ENCODE measurements around the gene XAGE1B.
"Not testable (repeated sequence)": the region's sequence is repeated elsewhere in the genome, so short reads cannot be mapped to it uniquely, and the experiment has no call there.

The XAGE1B gene, protein sequence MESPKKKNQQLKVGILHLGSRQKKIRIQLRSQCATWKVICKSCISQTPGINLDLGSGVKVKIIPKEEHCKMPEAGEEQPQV

DNA sequence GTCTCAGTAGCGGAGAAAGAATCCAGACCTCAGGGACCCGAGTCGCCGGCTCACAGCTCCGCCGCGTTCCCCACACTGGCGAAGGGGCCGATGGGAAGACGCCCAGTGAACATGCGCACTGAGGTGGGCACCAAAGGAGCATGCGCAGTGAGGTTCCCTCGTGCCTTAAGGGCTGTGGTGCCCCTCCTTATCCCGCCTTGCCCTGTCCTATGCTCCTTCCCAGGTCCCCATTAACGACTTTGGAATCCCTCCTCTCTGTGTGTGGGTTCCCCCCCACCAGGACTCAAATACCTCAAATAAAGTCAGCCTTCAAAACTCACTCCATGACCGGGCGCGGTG is at the start of gene XAGE1B:
Gene XAGE1B (minus strand): TSS at position 77 of the 339 bp plus-strand sequence. CDS start 1,536 bp downstream, outside the sequence.
- not testable (repeated sequence) for H3K4me1 ChIP-seq (ENCODE audit: control insufficient read depth in 1 of 2, insufficient read depth in 2 of 2, low read length in 2 of 2); H3K4me3 ChIP-seq (ENCODE audit: low read depth in 1 of 2, low read length in 2 of 2); H3K27ac ChIP-seq (ENCODE audit: low read length); H3K9me3 ChIP-seq (ENCODE audit: control insufficient read depth in 1 of 2, low read length in 2 of 2); H3K36me3 ChIP-seq (ENCODE audit: control insufficient read depth in 1 of 2, insufficient read depth in 2 of 2, low read length in 2 of 2); H3K27me3 ChIP-seq (ENCODE audit: low read depth, low read length)

DNA sequence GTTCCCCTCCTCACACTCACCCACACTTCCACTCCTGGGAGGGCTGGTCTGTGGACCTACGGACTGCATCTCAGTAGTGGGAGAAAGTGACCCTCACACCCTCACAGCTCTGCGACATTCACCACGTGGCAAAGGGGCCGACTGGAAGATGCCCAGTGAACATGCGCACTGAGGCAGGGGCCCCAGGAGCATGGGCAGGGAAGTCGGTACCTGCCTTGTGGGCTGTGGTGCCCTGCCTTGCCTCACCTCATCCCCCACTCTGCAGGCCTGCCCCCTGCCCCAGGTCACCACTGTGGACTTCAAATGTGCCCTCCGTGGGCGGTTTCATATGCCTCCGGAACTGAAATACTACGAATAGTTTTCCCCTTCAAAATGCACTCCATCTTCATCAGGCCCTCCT is 46.2 kb upstream of the XAGE1B start:
- Histone ChIP-seq H3K4me1 (ENCODE audit: control insufficient read depth in 1 of 2, insufficient read depth in 2 of 2, low read length in 2 of 2) (no peaks in the 10 kb centered on the region), H3K27ac (ENCODE audit: low read length) (no peak overlapping the region), H3K36me3 (ENCODE audit: control insufficient read depth in 1 of 2, insufficient read depth in 2 of 2, low read length in 2 of 2) (no peaks in the 10 kb centered on the region), H3K9me3 (ENCODE audit: control insufficient read depth in 1 of 2, low read length in 2 of 2) (no peaks in the 10 kb centered on the region), H3K27me3 (ENCODE audit: low read depth, low read length) (no peaks in the 10 kb centered on the region), H3K4me3 (ENCODE audit: low read depth in 1 of 2, low read length in 2 of 2) (no peak overlapping the region)

DNA sequence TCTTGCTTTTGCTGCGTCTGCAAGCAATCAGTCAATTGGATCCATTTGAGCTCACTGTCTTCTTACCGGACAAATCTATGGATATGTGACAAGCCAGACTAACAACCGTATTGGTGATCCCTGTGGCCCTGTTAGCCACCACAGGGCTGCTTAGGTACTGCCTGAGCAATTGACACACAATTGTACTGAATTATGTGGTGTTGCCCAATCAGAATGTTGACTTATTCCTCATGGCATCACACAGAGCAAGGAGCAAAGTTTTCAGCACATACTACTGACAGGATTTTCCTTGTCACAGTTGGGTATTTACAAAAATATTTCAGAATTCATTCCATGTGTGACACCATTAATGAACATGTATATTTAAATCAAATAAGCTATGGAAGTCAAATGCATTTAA is 41.3 kb upstream of the XAGE1B start:
- no peak overlapping the region for H3K27ac ChIP-seq (ENCODE audit: low read length)
- H3K36me3 ChIP-seq (ENCODE audit: control insufficient read depth in 1 of 2, insufficient read depth in 2 of 2, low read length in 2 of 2) = no peaks in the 10 kb centered on the region
- H3K4me1 ChIP-seq (ENCODE audit: control insufficient read depth in 1 of 2, insufficient read depth in 2 of 2, low read length in 2 of 2) = no peaks in the 10 kb centered on the region
- no peak overlapping the region for H3K4me3 ChIP-seq (ENCODE audit: low read depth in 1 of 2, low read length in 2 of 2)
- no peaks in the 10 kb centered on the region for H3K27me3 ChIP-seq (ENCODE audit: low read depth, low read length)
- no peaks in the 10 kb centered on the region for H3K9me3 ChIP-seq (ENCODE audit: control insufficient read depth in 1 of 2, low read length in 2 of 2)

DNA sequence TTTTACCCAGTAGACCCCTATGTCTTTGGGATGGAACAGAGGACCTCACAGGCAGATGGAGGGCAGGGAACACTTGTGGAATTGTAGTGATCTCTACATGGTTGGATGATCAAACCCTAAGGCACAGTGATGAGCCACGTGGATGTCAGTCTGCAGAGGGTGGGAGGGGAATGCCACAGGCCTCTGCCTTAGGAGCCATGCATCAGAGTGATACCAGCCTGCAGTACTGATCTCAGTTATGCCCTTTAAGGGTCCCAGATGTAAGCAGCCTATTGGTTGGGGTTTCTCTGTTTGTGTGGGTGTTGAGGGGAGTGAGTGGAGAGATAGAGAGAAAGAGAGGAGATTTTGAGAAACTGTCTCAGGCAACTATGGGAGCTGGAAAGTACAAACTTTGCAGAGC is 39.9 kb upstream of the XAGE1B start:
- Histone ChIP-seq H3K27ac (ENCODE audit: low read length) (no peak overlapping the region), H3K9me3 (ENCODE audit: control insufficient read depth in 1 of 2, low read length in 2 of 2) (no peaks in the 10 kb centered on the region), H3K4me3 (ENCODE audit: low read depth in 1 of 2, low read length in 2 of 2) (no peak overlapping the region), H3K4me1 (ENCODE audit: control insufficient read depth in 1 of 2, insufficient read depth in 2 of 2, low read length in 2 of 2) (no peaks in the 10 kb centered on the region), H3K36me3 (ENCODE audit: control insufficient read depth in 1 of 2, insufficient read depth in 2 of 2, low read length in 2 of 2) (no peaks in the 10 kb centered on the region), H3K27me3 (ENCODE audit: low read depth, low read length) (no peaks in the 10 kb centered on the region)

DNA sequence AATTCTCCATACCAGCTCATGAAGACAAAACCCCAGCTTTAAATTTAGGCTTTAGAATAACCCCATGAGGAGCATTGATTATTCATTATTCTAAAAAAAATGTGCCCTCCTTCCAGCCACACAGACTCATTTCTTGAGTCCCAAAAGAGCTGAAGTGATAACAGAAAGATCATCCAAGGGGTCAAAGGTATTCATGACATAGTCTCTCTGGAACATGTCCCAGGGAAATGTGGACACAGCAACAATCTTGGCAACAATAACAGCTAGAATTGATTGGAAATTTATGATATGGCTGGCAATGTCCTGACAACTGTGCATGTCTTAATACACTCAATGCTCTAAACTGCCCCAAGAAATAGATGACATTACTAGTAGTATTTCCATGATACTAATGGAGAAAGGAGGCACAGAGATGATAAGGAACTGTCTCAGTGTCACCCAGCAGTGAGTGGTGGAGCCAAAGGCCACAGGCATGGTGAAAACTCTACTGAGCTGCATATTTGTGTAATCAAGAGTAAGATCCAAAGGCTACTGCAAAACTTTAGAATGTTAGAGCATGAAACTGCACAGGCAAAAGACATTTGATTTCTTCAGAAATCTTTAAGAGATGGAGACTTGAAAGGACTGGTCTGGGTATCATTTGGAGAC is 37.3 kb upstream of the XAGE1B start:
- Histone ChIP-seq H3K36me3 (ENCODE audit: control insufficient read depth in 1 of 2, insufficient read depth in 2 of 2, low read length in 2 of 2) (no peaks in the 10 kb centered on the region), H3K27me3 (ENCODE audit: low read depth, low read length) (no peaks in the 10 kb centered on the region), H3K4me1 (ENCODE audit: control insufficient read depth in 1 of 2, insufficient read depth in 2 of 2, low read length in 2 of 2) (no peaks in the 10 kb centered on the region), H3K9me3 (ENCODE audit: control insufficient read depth in 1 of 2, low read length in 2 of 2) (no peaks in the 10 kb centered on the region), H3K4me3 (ENCODE audit: low read depth in 1 of 2, low read length in 2 of 2) (no peak overlapping the region), H3K27ac (ENCODE audit: low read length) (no peak overlapping the region)

DNA sequence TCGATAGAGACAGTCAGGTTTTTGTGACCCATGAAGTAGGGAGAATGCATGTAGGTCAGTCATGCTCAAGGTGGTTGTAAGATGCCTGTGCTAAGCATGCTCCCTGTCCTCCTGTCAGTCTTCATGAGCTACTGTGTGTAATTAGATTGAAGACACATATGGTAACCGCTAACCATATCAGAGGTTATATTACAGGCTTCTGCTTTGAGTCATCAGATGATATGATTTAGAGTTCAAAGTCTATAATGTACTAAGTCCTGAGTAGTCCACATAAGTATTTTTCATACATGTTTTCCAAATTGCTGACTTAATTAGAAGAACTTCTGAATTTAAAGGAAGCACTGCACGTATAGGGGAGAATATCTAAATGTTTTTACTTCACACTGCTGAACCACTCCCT is 31.9 kb upstream of the XAGE1B start:
- H3K4me1 ChIP-seq (ENCODE audit: control insufficient read depth in 1 of 2, insufficient read depth in 2 of 2, low read length in 2 of 2); H3K4me3 ChIP-seq (ENCODE audit: low read depth in 1 of 2, low read length in 2 of 2); H3K36me3 ChIP-seq (ENCODE audit: control insufficient read depth in 1 of 2, insufficient read depth in 2 of 2, low read length in 2 of 2); H3K9me3 ChIP-seq (ENCODE audit: control insufficient read depth in 1 of 2, low read length in 2 of 2); H3K27me3 ChIP-seq (ENCODE audit: low read depth, low read length); H3K27ac ChIP-seq (ENCODE audit: low read length): not testable (repeated sequence)

DNA sequence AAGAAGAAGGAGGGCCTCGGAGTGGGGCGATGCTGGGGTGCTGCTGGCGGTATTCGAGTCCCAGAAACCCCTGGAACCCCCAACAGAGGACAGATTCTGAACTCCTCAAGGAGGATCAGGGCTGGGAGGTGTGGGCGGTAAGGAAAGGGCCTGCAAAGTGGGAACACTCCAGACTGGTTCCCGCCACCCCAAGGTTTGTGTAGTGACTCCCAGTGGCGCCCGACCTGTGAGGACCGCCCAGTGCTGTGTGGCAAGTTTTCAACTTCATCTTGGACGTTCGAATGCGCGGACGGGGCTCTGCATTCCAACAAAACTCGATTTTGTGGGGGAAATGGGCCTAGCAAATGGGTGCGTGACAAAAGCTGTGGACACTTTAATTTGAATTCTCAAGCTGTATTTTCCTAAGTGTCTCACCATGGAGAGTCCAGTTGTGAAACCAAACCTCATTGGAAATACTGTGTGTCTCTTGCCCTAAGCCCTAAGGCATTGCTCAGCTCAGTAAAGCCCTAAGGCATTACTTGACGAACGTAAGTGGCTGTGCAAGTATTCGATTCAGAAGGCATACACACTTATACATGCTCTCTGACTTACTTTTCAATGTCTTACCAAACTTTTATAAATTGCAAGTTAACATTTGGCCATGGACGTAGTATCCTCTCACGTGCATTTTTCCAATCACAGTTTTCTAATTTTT is 27.4 kb upstream of the XAGE1B start:
- no peaks in the 10 kb centered on the region for H3K9me3 ChIP-seq (ENCODE audit: control insufficient read depth in 1 of 2, low read length in 2 of 2)
- no peak overlapping the region for H3K27ac ChIP-seq (ENCODE audit: low read length)
- no peaks in the 10 kb centered on the region for H3K27me3 ChIP-seq (ENCODE audit: low read depth, low read length)
- no peaks in the 10 kb centered on the region for H3K4me1 ChIP-seq (ENCODE audit: control insufficient read depth in 1 of 2, insufficient read depth in 2 of 2, low read length in 2 of 2)
- no peaks in the 10 kb centered on the region for H3K36me3 ChIP-seq (ENCODE audit: control insufficient read depth in 1 of 2, insufficient read depth in 2 of 2, low read length in 2 of 2)
- no peak overlapping the region for H3K4me3 ChIP-seq (ENCODE audit: low read depth in 1 of 2, low read length in 2 of 2)

DNA sequence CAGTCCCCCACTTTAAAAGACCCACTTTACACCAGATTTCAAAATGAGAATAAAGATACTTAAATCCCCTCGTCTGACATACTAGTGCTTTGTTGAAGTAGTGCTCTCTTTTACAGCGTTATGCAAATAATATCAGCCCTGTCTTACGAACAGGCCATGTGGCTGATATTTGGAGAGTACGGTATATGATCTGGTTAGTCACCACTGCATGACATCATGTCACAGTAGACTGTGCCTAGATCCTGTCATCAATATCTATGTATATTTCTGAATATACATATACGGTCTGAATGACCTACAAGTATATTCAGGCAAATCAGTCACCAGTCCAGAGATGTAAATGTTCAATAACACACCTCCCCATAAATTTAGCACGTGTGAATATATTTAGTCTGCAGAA is 25.4 kb upstream of the XAGE1B start:
- Histone ChIP-seq H3K27ac (ENCODE audit: low read length) (no peak overlapping the region), H3K4me3 (ENCODE audit: low read depth in 1 of 2, low read length in 2 of 2) (no peak overlapping the region), H3K27me3 (ENCODE audit: low read depth, low read length) (no peaks in the 10 kb centered on the region), H3K4me1 (ENCODE audit: control insufficient read depth in 1 of 2, insufficient read depth in 2 of 2, low read length in 2 of 2) (no peaks in the 10 kb centered on the region), H3K36me3 (ENCODE audit: control insufficient read depth in 1 of 2, insufficient read depth in 2 of 2, low read length in 2 of 2) (no peaks in the 10 kb centered on the region), H3K9me3 (ENCODE audit: control insufficient read depth in 1 of 2, low read length in 2 of 2) (no peaks in the 10 kb centered on the region)

DNA sequence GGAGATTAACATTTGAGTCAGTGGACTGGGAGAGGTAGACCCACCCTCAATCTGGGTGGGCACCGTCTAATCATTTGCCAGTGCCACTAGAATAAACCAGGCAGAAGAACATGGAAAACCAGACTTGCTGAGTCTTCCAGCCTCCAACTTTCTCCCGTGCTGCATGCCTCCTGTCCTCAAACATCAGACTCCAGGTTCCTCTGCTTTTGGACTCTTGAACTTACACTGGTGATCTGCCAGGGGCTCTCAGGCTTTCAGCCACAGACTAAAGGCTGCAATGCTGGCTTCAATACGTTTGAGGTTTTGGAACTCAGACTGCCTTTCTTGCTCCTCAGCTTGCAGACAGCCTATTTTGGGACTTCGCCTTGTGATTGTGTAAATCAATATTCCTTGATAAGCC is 24.2 kb upstream of the XAGE1B start:
- H3K9me3 ChIP-seq (ENCODE audit: control insufficient read depth in 1 of 2, low read length in 2 of 2); H3K27ac ChIP-seq (ENCODE audit: low read length); H3K36me3 ChIP-seq (ENCODE audit: control insufficient read depth in 1 of 2, insufficient read depth in 2 of 2, low read length in 2 of 2); H3K4me1 ChIP-seq (ENCODE audit: control insufficient read depth in 1 of 2, insufficient read depth in 2 of 2, low read length in 2 of 2); H3K4me3 ChIP-seq (ENCODE audit: low read depth in 1 of 2, low read length in 2 of 2); H3K27me3 ChIP-seq (ENCODE audit: low read depth, low read length): not testable (repeated sequence)

DNA sequence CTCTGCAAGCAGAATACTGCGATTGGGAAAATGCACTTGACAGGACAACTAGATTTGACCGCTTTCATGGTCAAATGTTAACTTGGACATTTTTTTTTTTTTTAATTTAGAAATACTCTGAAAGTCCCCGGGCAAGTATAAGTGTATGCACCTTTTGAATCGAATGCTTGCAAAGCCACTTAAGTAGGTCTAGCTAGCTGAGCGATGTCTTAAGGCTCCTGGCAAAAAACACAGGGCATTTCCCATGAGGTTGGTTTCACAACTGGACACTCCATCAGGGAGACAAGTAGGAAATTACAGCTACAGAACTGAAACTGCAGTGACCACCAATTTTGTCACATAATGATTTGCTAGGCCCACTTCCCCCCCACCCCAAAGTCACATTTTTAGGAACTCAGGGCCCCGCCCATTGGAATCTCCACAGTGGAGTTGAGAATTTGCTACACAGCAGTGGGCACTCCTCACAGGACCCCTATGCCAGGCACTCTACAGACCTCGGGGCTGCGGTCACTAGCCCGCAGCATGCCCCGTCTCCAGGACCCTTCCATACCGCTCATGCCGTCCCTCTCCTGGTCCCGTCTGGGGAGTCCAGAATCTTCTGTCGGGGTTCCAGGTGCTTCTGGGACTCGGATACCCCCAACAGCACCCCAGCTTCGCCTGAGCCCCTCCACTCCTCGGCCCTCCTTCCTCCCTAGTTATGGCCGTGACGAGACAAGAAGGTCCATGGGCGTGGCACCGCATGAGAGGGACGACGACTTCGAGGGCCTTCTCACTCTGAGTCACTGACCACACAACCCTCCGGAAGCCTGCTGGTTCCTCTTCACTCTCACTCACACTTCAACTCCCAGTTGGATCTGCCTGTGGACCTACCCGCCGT is 515 bp downstream of the XAGE1B start:
- not testable (repeated sequence) for H3K9me3 ChIP-seq (ENCODE audit: control insufficient read depth in 1 of 2, low read length in 2 of 2); H3K4me3 ChIP-seq (ENCODE audit: low read depth in 1 of 2, low read length in 2 of 2); H3K4me1 ChIP-seq (ENCODE audit: control insufficient read depth in 1 of 2, insufficient read depth in 2 of 2, low read length in 2 of 2); H3K27me3 ChIP-seq (ENCODE audit: low read depth, low read length); H3K36me3 ChIP-seq (ENCODE audit: control insufficient read depth in 1 of 2, insufficient read depth in 2 of 2, low read length in 2 of 2); H3K27ac ChIP-seq (ENCODE audit: low read length)

DNA sequence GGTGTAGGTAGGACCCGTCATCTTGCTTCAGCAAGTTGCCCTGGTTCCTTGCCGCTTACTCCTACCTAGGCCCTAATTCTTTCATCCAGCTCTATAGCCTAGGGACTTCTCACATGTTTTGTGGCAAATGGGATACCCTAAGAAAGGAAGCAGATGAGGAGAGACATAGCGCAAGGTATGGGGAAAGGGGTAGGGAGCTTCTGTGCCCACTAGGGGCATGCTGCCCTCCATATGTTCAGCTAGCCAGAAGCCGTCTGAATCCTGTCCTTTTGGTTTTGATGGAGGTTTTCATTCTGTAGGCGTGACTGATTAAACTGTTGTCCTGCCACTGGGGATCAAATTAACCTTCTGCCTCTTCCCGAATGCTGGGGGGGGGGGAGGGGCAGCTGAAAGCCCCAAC is 5.7 kb downstream of the XAGE1B start:
- not testable (repeated sequence) for H3K4me3 ChIP-seq (ENCODE audit: low read depth in 1 of 2, low read length in 2 of 2); H3K36me3 ChIP-seq (ENCODE audit: control insufficient read depth in 1 of 2, insufficient read depth in 2 of 2, low read length in 2 of 2); H3K9me3 ChIP-seq (ENCODE audit: control insufficient read depth in 1 of 2, low read length in 2 of 2); H3K27ac ChIP-seq (ENCODE audit: low read length); H3K27me3 ChIP-seq (ENCODE audit: low read depth, low read length); H3K4me1 ChIP-seq (ENCODE audit: control insufficient read depth in 1 of 2, insufficient read depth in 2 of 2, low read length in 2 of 2)

Measured in muscle layer of duodenum (tissue), 2 donors.